T1000 (cell line): ENCODE measurements around the gene YWHAB.

ENCODE experiments used
- DNase-seq: peaks from one replicate; lab custom pipeline; 2025; ENCODE audit warnings: mixed read lengths; lab: John Stamatoyannopoulos, UW

The YWHAB gene

GRCh38 chr20:44911264-44911921 is 25.9 kb downstream of the YWHAB start:
- DNase-seq: peak; percentile 42

GRCh38 chr20:44912189-44912588 is 26.7 kb downstream of the YWHAB start:
- DNase-seq: no peak

- DNase-seq: no peak
Measured at GRCh38 chr20:44914924-44915323, 29.4 kb downstream of the YWHAB start.

GRCh38 chr20:44916586-44916985 is 31.1 kb downstream of the YWHAB start:
- DNase-seq: no peak

GRCh38 chr20:44917399-44917798 is 31.9 kb downstream of the YWHAB start:
- DNase-seq: no peak

- no peak for DNase-seq
Measured at GRCh38 chr20:44918342-44918741, 32.8 kb downstream of the YWHAB start.

- no peak for DNase-seq
Measured at GRCh38 chr20:44918761-44919160, 33.3 kb downstream of the YWHAB start.

- DNase-seq: no peak
Measured at GRCh38 chr20:44921447-44921846, 35.9 kb downstream of the YWHAB start.

- no peak for DNase-seq
Measured at GRCh38 chr20:44924541-44924940, 39.0 kb downstream of the YWHAB start.

GRCh38 chr20:44928595-44928994 is 43.1 kb downstream of the YWHAB start:
- DNase-seq: no peak

GRCh38 chr20:44930517-44931168 is 45.1 kb downstream of the YWHAB start:
- DNase-seq: no peak

GRCh38 chr20:44931911-44932310 is 46.4 kb downstream of the YWHAB start:
- DNase-seq: no peak

- DNase-seq: no peak
Measured at GRCh38 chr20:44932916-44933315, 47.4 kb downstream of the YWHAB start.

- no peak for DNase-seq
Measured at GRCh38 chr20:44936510-44936909, 51.0 kb downstream of the YWHAB start.

- DNase-seq: no peak
Measured at GRCh38 chr20:44938637-44939036, 53.1 kb downstream of the YWHAB start.

GRCh38 chr20:44941120-44941691 is 55.7 kb downstream of the YWHAB start:
- DNase-seq: no peak

GRCh38 chr20:44942264-44942973 is 56.9 kb downstream of the YWHAB start:
- DNase-seq: no peak

GRCh38 chr20:44943828-44944227 is 58.3 kb downstream of the YWHAB start:
- no peak for DNase-seq

GRCh38 chr20:44945261-44945660 is 59.8 kb downstream of the YWHAB start:
- DNase-seq: no peak

- no peak for DNase-seq
Measured at GRCh38 chr20:44946271-44946852, 60.9 kb downstream of the YWHAB start.

- DNase-seq: no peak
Measured at GRCh38 chr20:44948107-44948506, 62.6 kb downstream of the YWHAB start.

GRCh38 chr20:44948513-44948912 is 63.0 kb downstream of the YWHAB start:
- no peak for DNase-seq

GRCh38 chr20:44950368-44950767 is 64.9 kb downstream of the YWHAB start:
- DNase-seq: no peak
